HCT116 (cell line): ENCODE measurements around the gene NOLC1. TPM values are rescaled to one million over a fixed set of nuclear protein-coding genes. Genes with fewer than 3 reads are reported as not detected.

Source experiments
- ATAC-seq: fragments of 200-7000 bp; cut with Tn5 transposase; 2 replicates; pipeline ENCODE4 v1.9.1; 2020; ENCODE audit warnings: mild to moderate bottlenecking, moderate library complexity
- BruUV-seq: library from RNA; stranded (reverse); fragments of 400-500 nt; replicated peaks from 2 replicates; lab custom pipeline; 2021; lab: Mats Ljungman, UMichigan
- CTCF ChIA-PET: fragments of 300-600 bp; sonication (Branson Sonifier 250); formaldehyde crosslinking; loops from one replicate; lab custom pipeline; 2021; ENCODE audit warnings: antibody characterized with exemption; lab: Charles Lee
- POLR2A ChIA-PET: fragments of 300-600, 350-600 bp; sonication (Branson Sonifier 250); formaldehyde crosslinking; loops from one replicate; lab custom pipeline; 2021; ENCODE audit warnings: antibody characterized with exemption; lab: Charles Lee
- RAD21 ChIA-PET, 2 experiments: fragments of 300-600 bp; sonication (Branson Sonifier 250); formaldehyde crosslinking; loops; one replicate each; lab custom pipeline; 2023; ENCODE audit warnings: low total read pairs in 2 of 2; ENCODE audit not compliant: uncharacterized antibody in 2 of 2, unreplicated experiment in 2 of 2, low non-redundant PET in 1 of 2; lab: Charles Lee
- DNase-seq: peaks from one replicate; pipeline ENCODE4 v3.0.0-alpha.2; 2010; ENCODE audit warnings: low read depth, low spot score
- H2AFZ ChIP-seq: fragments of 200-600 bp; shearing (Covaris generic), sonication (generic); 2 replicates; pipeline ENCODE4 v1.6.1; 2017; ENCODE audit warnings: low read depth, mixed run types, mixed read lengths, antibody characterized with exemption, low read length; ENCODE audit not compliant: poor library complexity, severe bottlenecking
- H3K27ac ChIP-seq: 2 replicates; pipeline ENCODE4 v1.5.1; 2012; ENCODE audit warnings: low read depth, low read length
- H3K27me3 ChIP-seq: fragments of 200-600 bp; sonication (generic); 2 replicates; pipeline ENCODE4 v1.6.1; 2016; ENCODE audit warnings: mixed run types, low read length, mixed read lengths; ENCODE audit not compliant: insufficient read depth
- H3K36me3 ChIP-seq, 2 experiments: fragments of 200-500 bp in 1 of 2; fragments of 200-600 bp in 1 of 2; sonication (Bioruptor generic) in 1 of 2; sonication (generic) in 1 of 2; 2 replicates each; pipeline versions ENCODE4 v1.5.1 to v1.6.1; 2014 to 2016; ENCODE audit warnings: low read length in 2 of 2, inconsistent platforms in 1 of 2, mixed read lengths in 1 of 2, mixed run types in 1 of 2; ENCODE audit not compliant: insufficient read depth in 2 of 2, control insufficient read depth in 1 of 2
- H3K4me1 ChIP-seq, 2 experiments: fragments of 200-600 bp in 1 of 2; sonication (generic) in 1 of 2; 2 replicates each; pipeline versions ENCODE4 v1.5.1 to v1.6.1; 2012 to 2017; ENCODE audit warnings: low read length in 2 of 2, inconsistent platforms in 1 of 2, mild to moderate bottlenecking in 1 of 2, mixed read lengths in 1 of 2, mixed run types in 1 of 2, moderate library complexity in 1 of 2; ENCODE audit not compliant: insufficient read depth in 2 of 2, control insufficient read depth in 1 of 2
- H3K4me2 ChIP-seq: fragments of 200-600 bp; sonication (generic); 2 replicates; pipeline ENCODE4 v1.6.1; 2017; ENCODE audit warnings: mixed run types, low read length, mixed read lengths
- H3K4me3 ChIP-seq, 2 experiments: fragments of 200-600 bp in 1 of 2; sonication (generic) in 1 of 2; replicated peaks in 1 of 2; 2 replicates each; pipeline ENCODE4 v1.5.1; 2011 to 2016; ENCODE audit warnings: low read length in 2 of 2, control low read depth in 1 of 2, low read depth in 1 of 2, mild to moderate bottlenecking in 1 of 2, mixed read lengths in 1 of 2, mixed run types in 1 of 2
- H3K79me2 ChIP-seq: fragments of 200-600 bp; sonication (generic); 2 replicates; pipeline ENCODE4 v1.6.1; 2017; ENCODE audit warnings: mild to moderate bottlenecking, mixed run types, low read length, moderate library complexity, mixed read lengths; ENCODE audit not compliant: insufficient read depth
- H3K9ac ChIP-seq: fragments of 200-600 bp; sonication (generic); 2 replicates; pipeline ENCODE4 v1.6.1; 2016; ENCODE audit warnings: low read length, mixed read lengths
- H3K9me2 ChIP-seq: fragments of 200-600 bp; sonication (generic), shearing (Covaris generic); 2 replicates; pipeline ENCODE4 v1.6.1; 2017; ENCODE audit warnings: mixed run types, mild to moderate bottlenecking, moderate library complexity; ENCODE audit not compliant: insufficient read depth
- H3K9me3 ChIP-seq, 2 experiments: fragments of 200-500 bp in 1 of 2; fragments of 200-600 bp in 1 of 2; sonication (Bioruptor generic) in 1 of 2; sonication (generic) in 1 of 2; 2 replicates each; pipeline ENCODE4 v1.6.1; 2014 to 2017; ENCODE audit warnings: low read length in 2 of 2, mixed read lengths in 2 of 2, inconsistent platforms in 1 of 2, low read depth in 1 of 2, mild to moderate bottlenecking in 1 of 2, mixed run types in 1 of 2, moderate library complexity in 1 of 2; ENCODE audit not compliant: control insufficient read depth in 1 of 2, insufficient read depth in 1 of 2
- H4K20me1 ChIP-seq: fragments of 200-600 bp; sonication (generic), shearing (Covaris generic); 2 replicates; pipeline ENCODE4 v1.6.1; 2017; ENCODE audit warnings: mixed run types, mild to moderate bottlenecking, moderate library complexity; ENCODE audit not compliant: insufficient read depth
- CBX3 ChIP-seq: IDR thresholded peaks from 2 replicates; pipeline ENCODE4 v1.6.1; 2012; ENCODE audit warnings: low read depth
- CEBPB ChIP-seq: IDR thresholded peaks from 2 replicates; pipeline ENCODE4 v1.6.1; 2012; ENCODE audit warnings: low read depth
- EGR1 ChIP-seq: IDR thresholded peaks from 2 replicates; pipeline ENCODE4 v1.6.1; 2012; ENCODE audit warnings: low read depth
- ELF1 ChIP-seq: IDR thresholded peaks from 2 replicates; pipeline ENCODE4 v1.6.1; 2012; ENCODE audit warnings: low read depth, borderline replicate concordance
- EZH2 ChIP-seq: fragments of 200-600 bp; sonication (generic); IDR thresholded peaks from 2 replicates; pipeline ENCODE4 v1.6.1; 2017; ENCODE audit warnings: antibody characterized with exemption, mixed run types
- FOSL1 ChIP-seq: IDR thresholded peaks from 2 replicates; pipeline ENCODE4 v1.6.1; 2012; ENCODE audit warnings: low read depth
- JUND ChIP-seq: IDR thresholded peaks from 2 replicates; pipeline ENCODE4 v1.6.1; 2012
- POLR2AphosphoS5 ChIP-seq: IDR thresholded peaks from 2 replicates; pipeline ENCODE4 v1.6.1; 2011; ENCODE audit warnings: mild to moderate bottlenecking, low read depth, low read length, moderate library complexity
- RAD21 ChIP-seq: IDR thresholded peaks from 2 replicates; pipeline ENCODE4 v1.6.1; 2012; ENCODE audit warnings: low read depth, mild to moderate bottlenecking
- SIN3A ChIP-seq: IDR thresholded peaks from 2 replicates; pipeline ENCODE4 v1.6.1; 2012; ENCODE audit warnings: low read depth
- SP1 ChIP-seq: IDR thresholded peaks from 2 replicates; pipeline ENCODE4 v1.6.1; 2012; ENCODE audit warnings: low read depth
- SRF ChIP-seq: IDR thresholded peaks from 2 replicates; pipeline ENCODE4 v1.6.1; 2012; ENCODE audit warnings: low read depth
- TCF7L2 ChIP-seq: IDR thresholded peaks from 2 replicates; pipeline ENCODE4 v1.7.0; 2011; ENCODE audit warnings: borderline replicate concordance, inconsistent platforms; ENCODE audit not compliant: insufficient read depth, insufficient read length; ENCODE audit errors: extremely low read depth
- YY1 ChIP-seq: IDR thresholded peaks from 2 replicates; pipeline ENCODE4 v1.6.1; 2011; ENCODE audit warnings: low read length, low read depth, moderate library complexity, mild to moderate bottlenecking; ENCODE audit not compliant: insufficient replicate concordance; ENCODE audit errors: extremely low read depth
- ZFX ChIP-seq: fragments of 450-650 bp; IDR thresholded peaks from 2 replicates; pipeline ENCODE4 v1.6.1; 2017
- ZNF274 ChIP-seq: fragments of 200-500 bp; sonication (Bioruptor generic); IDR thresholded peaks from 2 replicates; pipeline ENCODE4 v1.6.1; 2014; ENCODE audit warnings: mild to moderate bottlenecking, low read depth, low read length, inconsistent platforms
- intact Hi-C: fragments of 100-400 bp; cut with micrococcal nuclease; formaldehyde crosslinking; loops from 2 replicates; pipeline ENCODE4 v1.10.0; 2022
- total RNA-seq: library from RNA; stranded (reverse); gene quantifications from one replicate; pipeline ENCODE4 v1.2.1, GENCODE V29; 2021; ENCODE audit not compliant: unreplicated experiment
- TF ChIP-seq, protein P1 (sequence below), 3 experiments: fragments of 200-600 bp in 1 of 3; sonication (generic) in 1 of 3; IDR thresholded peaks in 2 of 3; conservative IDR thresholded peaks in 1 of 3; 2 replicates each; pipeline ENCODE4 v1.5.1; 2012 to 2017; ENCODE audit warnings: low read depth in 2 of 3, low read length in 2 of 3, antibody characterized with exemption in 1 of 3, borderline replicate concordance in 1 of 3, control low read depth in 1 of 3, mild to moderate bottlenecking in 1 of 3, mixed read lengths in 1 of 3, mixed run types in 1 of 3, moderate library complexity in 1 of 3; ENCODE audit not compliant: insufficient read depth in 1 of 3
- TF ChIP-seq, protein P2 (sequence below): IDR thresholded peaks from 2 replicates; pipeline ENCODE4 v1.6.1; 2012; ENCODE audit warnings: low read depth
- TF ChIP-seq, protein P3 (sequence below): IDR thresholded peaks from 2 replicates; pipeline ENCODE4 v1.6.1; 2012

Gene NOLC1
- total RNA-seq, 1 experiment from 2014 or later: 231 TPM

DNA sequence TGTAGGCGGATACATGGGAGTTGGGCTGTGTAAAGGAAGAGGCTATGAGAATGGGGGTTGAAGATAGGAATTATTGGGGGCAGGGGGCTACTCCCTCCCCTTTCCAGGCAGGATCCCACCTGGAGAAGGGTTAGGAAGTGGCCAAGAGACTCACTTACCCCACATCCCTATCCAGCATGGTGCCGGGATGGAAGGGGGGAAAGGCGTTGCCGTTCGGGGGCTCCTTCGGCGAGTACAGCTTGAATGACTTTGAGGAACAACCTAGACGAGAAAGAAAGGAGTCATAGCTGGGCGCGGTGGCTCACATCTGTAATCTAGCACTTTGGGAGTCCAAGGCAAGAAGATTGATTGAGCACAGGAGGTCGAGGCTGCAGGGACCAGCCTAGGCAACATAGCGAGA is 40.9 kb upstream of the NOLC1 start:
- Histone ChIP-seq H3K4me1 (peaks cover 28 to 33% of the 10 kb centered on the region in 2 experiments), H3K27me3 (no peaks in the 10 kb centered on the region), H3K9me3 (no peaks in the 10 kb centered on the region), H3K36me3 (peaks cover 32 to 41% of the 10 kb centered on the region in 2 experiments), H3K4me2 (no peak overlapping the region), H3K9ac (no peak overlapping the region), H4K20me1 (no peaks in the 10 kb centered on the region; the same call in 1 of the 2 replicates), H2AFZ (no peak overlapping the region), H3K9me2 (no peaks in the 10 kb centered on the region), H3K79me2 (peaks cover 46% of the 10 kb centered on the region), H3K4me3 (no peak overlapping the region), H3K27ac (no peak overlapping the region; the same call in 1 of the 2 replicates)
- BruUV-seq: no TSS peak
- ChIA-PET RAD21 (no interaction called here), POLR2A (no interaction called here), CTCF (interaction anchor here (4.1 kb wide), 1 partner anchor 11 kb away, joined by 48 read pairs; no protein-coding TSS in a partner anchor)
- intact Hi-C loops: no loop called here
- DNase-seq: no peak
- TF ChIP-seq SIN3A: no peak
- no peak for TF ChIP-seq CEBPB
- no peak for TF ChIP-seq SRF
- TF ChIP-seq SP1: no peak
- TF ChIP-seq YY1: no peak
- no peak for TF ChIP-seq RAD21
- no peak for TF ChIP-seq CBX3
- TF ChIP-seq, protein P1, sequence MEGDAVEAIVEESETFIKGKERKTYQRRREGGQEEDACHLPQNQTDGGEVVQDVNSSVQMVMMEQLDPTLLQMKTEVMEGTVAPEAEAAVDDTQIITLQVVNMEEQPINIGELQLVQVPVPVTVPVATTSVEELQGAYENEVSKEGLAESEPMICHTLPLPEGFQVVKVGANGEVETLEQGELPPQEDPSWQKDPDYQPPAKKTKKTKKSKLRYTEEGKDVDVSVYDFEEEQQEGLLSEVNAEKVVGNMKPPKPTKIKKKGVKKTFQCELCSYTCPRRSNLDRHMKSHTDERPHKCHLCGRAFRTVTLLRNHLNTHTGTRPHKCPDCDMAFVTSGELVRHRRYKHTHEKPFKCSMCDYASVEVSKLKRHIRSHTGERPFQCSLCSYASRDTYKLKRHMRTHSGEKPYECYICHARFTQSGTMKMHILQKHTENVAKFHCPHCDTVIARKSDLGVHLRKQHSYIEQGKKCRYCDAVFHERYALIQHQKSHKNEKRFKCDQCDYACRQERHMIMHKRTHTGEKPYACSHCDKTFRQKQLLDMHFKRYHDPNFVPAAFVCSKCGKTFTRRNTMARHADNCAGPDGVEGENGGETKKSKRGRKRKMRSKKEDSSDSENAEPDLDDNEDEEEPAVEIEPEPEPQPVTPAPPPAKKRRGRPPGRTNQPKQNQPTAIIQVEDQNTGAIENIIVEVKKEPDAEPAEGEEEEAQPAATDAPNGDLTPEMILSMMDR (IDR thresholded peaks at IDR 0.05 in 2 of 3, conservative IDR thresholded peaks at IDR 0.05 in 1 of 3; ENCODE audit: borderline replicate concordance in 1 of 3, insufficient read depth in 1 of 3, low read depth in 2 of 3, low read length in 2 of 3): no peak
- no peak for TF ChIP-seq ZNF274
- no peak for TF ChIP-seq EGR1
- TF ChIP-seq, protein P2, sequence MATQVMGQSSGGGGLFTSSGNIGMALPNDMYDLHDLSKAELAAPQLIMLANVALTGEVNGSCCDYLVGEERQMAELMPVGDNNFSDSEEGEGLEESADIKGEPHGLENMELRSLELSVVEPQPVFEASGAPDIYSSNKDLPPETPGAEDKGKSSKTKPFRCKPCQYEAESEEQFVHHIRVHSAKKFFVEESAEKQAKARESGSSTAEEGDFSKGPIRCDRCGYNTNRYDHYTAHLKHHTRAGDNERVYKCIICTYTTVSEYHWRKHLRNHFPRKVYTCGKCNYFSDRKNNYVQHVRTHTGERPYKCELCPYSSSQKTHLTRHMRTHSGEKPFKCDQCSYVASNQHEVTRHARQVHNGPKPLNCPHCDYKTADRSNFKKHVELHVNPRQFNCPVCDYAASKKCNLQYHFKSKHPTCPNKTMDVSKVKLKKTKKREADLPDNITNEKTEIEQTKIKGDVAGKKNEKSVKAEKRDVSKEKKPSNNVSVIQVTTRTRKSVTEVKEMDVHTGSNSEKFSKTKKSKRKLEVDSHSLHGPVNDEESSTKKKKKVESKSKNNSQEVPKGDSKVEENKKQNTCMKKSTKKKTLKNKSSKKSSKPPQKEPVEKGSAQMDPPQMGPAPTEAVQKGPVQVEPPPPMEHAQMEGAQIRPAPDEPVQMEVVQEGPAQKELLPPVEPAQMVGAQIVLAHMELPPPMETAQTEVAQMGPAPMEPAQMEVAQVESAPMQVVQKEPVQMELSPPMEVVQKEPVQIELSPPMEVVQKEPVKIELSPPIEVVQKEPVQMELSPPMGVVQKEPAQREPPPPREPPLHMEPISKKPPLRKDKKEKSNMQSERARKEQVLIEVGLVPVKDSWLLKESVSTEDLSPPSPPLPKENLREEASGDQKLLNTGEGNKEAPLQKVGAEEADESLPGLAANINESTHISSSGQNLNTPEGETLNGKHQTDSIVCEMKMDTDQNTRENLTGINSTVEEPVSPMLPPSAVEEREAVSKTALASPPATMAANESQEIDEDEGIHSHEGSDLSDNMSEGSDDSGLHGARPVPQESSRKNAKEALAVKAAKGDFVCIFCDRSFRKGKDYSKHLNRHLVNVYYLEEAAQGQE: no peak
- TF ChIP-seq TCF7L2: no peak
- no peak for TF ChIP-seq FOSL1
- no peak for TF ChIP-seq POLR2AphosphoS5
- no peak for TF ChIP-seq EZH2
- TF ChIP-seq, protein P3, sequence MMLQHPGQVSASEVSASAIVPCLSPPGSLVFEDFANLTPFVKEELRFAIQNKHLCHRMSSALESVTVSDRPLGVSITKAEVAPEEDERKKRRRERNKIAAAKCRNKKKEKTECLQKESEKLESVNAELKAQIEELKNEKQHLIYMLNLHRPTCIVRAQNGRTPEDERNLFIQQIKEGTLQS: no peak
- TF ChIP-seq JUND: no peak
- no peak for TF ChIP-seq ELF1
- no peak for TF ChIP-seq ZFX
- ATAC-seq: no peak
